ENCODE results near the gene CTBP2.

DNA sequence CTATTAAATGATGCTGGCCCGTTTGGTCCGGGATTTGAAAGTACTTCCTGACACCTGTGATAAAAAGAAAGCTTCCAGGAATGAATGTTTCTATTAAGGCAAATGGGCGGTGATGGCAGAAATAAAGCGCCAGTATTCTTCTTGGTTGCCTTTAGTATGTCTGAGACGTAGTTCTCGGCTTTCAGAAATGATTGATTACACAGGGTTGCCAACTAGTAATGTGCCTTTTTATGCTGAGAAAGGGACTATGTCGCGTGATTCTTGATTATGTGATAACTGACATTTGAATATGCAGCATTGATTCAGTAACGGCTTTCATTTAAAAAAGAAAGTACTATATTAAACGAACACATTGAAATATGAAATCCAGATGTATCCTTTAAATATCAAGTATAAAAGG lies 204.5 kb downstream of the CTBP2 start:
- TF ChIP-seq, protein P1, sequence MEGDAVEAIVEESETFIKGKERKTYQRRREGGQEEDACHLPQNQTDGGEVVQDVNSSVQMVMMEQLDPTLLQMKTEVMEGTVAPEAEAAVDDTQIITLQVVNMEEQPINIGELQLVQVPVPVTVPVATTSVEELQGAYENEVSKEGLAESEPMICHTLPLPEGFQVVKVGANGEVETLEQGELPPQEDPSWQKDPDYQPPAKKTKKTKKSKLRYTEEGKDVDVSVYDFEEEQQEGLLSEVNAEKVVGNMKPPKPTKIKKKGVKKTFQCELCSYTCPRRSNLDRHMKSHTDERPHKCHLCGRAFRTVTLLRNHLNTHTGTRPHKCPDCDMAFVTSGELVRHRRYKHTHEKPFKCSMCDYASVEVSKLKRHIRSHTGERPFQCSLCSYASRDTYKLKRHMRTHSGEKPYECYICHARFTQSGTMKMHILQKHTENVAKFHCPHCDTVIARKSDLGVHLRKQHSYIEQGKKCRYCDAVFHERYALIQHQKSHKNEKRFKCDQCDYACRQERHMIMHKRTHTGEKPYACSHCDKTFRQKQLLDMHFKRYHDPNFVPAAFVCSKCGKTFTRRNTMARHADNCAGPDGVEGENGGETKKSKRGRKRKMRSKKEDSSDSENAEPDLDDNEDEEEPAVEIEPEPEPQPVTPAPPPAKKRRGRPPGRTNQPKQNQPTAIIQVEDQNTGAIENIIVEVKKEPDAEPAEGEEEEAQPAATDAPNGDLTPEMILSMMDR (IDR thresholded peaks at IDR 0.05; ENCODE audit: low read length) = no peak
- no peak for TF ChIP-seq EZH2 (optimal IDR thresholded peaks at IDR 0.05; ENCODE audit: low read depth, low read length)
- TF ChIP-seq EZH2phosphoT487 (IDR thresholded peaks at IDR 0.05; ENCODE audit: low read length) = no peak

Measured in MM.1S (cell line).